GM18526 (cell line): ENCODE results near the gene LRRC4C.

Experiments used
- POLR2A ChIP-seq: IDR thresholded peaks from 3 replicates; pipeline ENCODE4 v1.6.1; 2011; ENCODE audit not compliant: insufficient read length; ENCODE audit errors: extremely low read depth

LRRC4C gene

DNA sequence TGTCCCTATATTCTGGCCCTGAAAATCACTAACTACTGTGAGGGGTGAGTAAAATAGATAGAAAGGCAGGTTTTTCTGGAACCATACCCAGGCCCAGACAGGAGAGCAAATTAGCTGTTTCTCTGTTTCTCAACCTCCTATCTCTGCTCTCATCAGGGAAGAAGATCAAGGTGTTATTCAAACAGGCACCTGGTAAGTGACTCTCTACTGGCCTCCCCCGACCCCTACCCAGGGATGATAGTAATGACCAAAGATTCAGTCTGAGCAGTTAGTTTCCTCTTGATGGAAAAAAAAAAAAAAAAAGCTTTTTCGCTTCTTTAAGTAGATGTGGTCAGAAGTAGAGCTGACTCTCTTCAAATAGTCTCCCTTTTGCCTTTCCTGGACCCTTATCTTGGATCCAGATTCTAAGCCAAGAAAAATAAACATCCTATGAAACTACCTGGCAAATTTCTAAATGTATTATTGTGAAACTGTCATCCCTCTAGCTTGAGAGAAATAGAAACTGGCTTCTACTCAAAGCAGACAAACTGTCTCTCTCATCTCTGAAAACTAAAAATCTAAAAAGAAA is 9.9 kb downstream of the LRRC4C start:
- TF ChIP-seq POLR2A, result no peak

DNA sequence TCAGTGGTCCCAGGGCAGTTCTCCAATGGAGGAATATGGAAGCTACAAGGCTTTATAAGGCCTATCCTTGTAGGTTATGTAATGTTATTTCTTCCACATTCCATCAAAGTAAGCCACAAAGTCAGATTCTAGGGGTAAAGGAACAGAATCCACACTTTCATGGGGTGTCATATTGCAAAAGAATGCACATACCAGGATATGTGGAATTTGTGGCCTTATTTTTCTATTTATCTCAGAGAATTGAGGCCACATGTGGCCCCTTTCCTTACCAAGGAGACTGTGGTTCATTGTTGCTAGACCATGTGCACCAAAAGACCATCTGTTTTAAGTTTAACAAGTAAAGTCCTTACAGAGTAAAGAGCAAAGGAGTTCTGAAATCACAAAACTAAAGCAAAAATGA is 12.9 kb downstream of the LRRC4C start:
- TF ChIP-seq POLR2A, result no peak

DNA sequence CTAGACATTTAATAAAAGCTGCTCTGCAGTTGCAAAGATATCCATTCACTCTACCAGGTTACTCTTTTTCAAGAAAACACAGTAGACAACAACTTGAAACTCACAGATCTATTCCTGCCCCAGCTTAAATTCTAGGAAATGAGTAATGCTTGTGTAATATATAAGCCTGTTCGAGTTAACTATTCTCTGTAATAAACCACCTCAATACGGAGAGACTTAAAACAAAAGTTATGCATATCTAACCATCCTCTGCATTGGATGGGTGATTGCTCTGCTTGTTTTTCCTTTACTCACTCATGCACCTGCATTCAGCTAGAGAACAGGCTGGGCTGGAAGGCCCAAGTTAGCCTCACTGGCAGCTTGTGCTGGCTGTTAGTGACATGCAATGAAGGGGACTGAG is 13.3 kb downstream of the LRRC4C start:
- TF ChIP-seq POLR2A, result no peak

DNA sequence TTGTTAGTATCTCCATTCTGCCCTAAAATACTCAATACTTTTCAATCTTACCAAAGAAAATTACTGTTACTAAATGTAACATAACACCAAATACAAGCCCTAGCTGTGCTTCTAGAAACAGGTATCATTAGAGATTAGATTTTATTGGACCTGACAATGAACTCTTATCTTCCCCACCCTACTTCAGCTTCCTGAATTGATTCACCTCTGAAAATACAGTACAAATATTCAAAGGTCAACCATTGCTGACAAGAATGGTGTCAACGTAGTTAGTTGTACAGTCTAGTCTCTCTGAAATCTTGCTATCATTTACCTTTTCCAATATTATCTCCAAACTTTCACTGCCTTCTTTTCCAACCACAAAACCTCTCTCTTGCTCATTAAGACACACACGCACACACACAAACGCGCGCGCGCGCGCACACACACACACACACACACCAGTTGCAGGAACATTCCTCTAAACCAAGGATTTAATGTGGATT is 22.4 kb downstream of the LRRC4C start:
- no peak for TF ChIP-seq POLR2A

DNA sequence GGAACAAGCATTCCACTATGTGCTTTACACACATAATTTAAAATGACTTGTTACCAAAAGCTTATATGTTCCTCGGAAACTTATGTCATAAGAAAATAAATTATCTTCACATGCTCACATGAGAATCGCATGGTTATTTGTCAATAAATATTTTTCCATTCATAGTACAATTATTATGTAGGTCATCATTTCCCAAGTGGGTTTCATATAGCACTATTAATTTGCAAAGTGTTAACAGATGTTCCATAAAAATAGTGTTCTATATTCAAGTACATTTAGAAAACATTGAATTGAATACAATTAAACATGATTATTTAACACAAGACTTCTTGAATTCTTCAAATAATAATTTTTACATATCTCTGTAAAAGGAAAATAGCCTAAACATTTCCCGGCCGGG is 23.9 kb downstream of the LRRC4C start:
- no peak for TF ChIP-seq POLR2A

DNA sequence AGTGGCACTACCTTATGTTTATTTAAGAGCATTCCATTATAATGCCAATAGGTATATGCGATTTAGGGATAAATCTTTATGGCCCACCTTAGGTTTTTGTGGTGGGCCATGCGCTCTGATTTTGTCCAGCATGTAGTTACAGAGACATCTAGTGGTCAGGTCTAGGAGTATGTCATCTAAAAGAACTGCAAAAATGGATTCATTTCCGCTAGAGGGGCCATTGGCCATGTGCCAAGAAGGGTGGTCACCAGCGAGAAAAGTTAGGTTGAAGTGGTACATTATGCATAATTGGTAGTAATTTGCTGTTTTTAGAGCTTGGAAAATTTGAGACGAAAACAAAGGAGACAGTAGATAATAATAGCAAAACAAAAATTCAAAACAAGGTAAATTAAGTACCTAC is 27.7 kb downstream of the LRRC4C start:
- no peak for TF ChIP-seq POLR2A

DNA sequence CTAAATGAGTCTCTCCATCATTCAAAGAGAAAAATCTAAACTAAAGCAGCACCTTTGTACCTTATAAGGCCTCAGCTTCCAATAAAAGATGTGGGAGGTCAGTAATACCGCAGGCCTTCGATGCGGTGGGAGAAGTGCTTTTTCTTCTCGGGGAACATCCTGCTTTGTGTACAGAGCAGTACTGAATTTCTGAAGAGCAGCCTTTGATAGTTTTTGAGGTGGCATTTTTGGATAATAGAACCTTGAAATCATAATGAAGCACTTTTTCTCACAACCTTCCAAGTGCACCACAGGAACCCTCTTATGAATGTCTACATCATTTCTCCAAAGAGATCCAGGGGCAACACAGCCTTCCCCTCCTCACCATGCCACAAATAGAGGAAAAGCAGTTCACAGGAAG is 39.6 kb downstream of the LRRC4C start:
- TF ChIP-seq POLR2A, result no peak

DNA sequence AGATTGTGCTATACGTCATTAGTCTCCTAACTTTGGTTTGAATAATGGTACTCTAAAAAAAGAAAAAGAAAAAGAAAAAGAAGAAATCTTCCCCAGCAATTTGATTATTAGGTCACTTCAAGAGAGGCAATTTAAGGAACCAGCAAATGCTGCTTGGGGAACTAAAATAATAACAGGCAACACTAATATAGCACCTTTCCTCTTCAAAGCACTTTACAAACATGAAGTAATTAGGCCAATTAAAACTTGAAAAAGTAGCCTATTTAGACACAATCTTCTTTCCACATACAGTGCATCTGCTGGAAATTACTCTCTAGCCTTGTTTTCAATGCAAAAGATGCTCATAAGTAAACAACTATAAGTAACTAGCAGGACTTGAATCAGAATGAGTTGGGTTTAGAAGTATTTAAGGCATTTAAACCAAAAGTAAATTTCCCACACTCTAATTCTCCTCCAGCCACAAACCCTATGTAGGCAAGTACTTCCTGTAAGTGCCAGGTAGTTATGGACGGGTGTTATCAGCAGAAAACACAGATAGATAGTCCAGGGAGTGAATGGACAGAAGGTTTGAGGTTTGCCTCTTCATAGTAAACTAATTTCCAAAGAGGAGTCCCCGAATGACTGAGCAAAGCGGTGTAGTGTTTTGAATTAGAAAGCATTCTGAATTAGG is 44.5 kb downstream of the LRRC4C start:
- no peak for TF ChIP-seq POLR2A

DNA sequence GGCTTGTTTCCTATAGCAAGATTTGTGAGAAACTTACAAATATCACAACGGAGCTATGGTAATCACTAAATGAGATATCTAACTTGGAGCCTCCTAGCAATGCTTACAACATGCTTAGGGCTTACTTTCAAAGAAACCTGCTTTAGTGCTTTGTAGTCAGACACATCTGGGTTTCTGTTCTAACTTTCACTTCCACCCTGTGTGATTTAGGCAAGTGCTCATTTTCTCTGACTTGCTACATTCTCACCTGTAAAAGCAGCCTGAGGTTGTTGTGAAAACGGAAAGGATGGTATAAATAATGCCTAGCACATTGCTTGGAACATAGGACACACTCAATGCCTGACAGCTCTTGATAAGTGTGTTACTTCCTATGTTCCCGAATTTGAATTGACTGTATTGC is 45.6 kb downstream of the LRRC4C start:
- TF ChIP-seq POLR2A, result no peak

DNA sequence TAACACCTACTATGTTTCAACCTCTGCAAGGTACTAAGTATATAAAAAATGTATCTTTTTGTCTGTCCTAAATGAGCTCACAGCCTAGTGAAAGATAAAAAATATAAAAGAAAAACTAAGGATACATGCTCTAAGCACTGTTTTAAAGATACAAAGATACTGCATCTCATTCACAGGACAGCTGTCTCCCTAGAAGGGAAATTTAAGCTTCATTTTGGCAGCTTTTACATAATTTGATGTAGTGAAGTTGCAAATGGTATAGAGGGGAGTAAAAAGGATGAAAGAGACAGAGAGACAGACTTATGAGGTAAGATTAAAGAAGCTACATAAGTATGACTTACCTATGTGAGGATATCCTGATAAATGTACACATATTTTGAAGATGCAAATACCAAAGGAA is 53.6 kb downstream of the LRRC4C start:
- TF ChIP-seq POLR2A, result no peak

DNA sequence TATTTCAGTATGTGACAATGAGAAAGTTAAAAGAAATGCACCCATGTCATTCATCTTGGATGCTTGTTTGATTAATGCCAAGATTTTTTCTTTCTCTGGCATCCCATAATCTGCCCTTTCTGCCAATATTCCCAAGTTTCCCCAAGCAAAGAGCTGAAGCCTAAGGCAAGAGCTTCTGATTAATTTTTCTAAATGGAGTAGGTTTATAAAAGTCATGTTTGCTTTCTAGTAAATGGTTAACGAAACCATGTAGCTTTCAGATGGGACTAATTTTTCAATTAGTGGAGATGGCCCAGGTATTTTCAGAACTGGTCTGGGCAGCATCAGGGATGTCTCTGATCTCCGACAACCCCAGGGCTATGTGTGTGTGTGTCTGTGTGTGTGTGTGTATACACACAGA is 55.3 kb downstream of the LRRC4C start:
- TF ChIP-seq POLR2A, result no peak

DNA sequence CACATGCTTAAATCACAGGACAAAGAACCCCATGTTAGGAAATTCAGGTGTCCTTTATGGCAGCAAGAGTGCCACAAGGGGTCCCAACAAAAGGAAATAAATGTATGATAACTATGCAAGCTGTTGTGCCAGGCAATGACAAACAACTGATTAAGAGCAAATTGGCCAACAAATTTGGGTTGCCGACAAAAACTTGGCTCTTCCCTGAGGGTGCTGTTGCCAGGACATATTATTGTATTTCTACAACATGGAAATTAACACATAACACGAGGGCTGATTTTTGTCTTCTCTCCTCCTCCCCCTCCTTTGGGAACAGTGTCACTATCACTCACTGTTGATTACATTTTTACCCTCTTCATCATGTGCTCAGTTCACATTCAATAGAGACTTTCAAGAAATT is 56.0 kb downstream of the LRRC4C start:
- TF ChIP-seq POLR2A, result no peak

DNA sequence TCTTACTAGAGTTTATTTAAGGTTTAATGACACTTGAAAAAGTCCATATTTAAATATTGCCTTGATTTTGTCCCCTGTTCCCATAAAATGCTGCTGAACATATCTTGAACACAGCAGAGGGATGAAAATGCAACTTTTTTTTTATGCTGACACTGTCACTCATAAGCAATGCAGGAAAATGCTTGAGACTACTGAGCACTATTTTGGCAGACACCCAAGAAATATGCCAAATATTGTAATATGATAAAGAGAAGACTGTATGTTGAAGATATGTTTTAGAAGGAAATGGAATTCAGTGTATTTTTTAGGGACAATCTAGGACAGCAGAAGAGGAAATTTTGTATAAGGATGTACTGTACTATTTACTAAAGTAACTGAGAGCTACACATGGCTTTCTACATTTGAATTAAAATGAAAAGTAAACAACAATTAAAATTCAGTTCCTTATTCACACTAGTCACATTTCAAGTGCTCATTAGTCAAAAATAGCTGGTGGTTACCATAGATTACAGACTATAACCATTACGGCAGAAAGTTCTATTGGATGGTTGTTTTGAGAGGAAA is 58.6 kb downstream of the LRRC4C start:
- no peak for TF ChIP-seq POLR2A

DNA sequence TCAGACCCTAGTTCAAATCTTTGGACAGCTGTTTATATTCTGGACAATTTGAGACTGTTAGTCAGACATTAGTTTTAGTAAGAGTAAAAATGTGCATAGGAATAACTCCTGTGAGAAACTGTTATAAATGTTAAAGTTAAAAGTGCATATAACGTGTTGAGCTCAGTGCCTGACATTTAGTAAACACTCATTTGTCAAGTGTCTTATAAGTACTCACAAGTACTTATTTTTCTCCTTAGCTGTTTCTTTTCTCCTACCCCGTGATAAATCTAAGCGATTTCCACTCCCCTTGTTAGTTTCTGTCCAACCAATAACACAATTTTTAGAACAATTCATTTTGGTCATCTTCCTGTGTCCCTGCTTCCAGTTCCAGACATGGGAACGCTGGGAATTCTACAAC is 59.3 kb downstream of the LRRC4C start:
- TF ChIP-seq POLR2A, result no peak

DNA sequence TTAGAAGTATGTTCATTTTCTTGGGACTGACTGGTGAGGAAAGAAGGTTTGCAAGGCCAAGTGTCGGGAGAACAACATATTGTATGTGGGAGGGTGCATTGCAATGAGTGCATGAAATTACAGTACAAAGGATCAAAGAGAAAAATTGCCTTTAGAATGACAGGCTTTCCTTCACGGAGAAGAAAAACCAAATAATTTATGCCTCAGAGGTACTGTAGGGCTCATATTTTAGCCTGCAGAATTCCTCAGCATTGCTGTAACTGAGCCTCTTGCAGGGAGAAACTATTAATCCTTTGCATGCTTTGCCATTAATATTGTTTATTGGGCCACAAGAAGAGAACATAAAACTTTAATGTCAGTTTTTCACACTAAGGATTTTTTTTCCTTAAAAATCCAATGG is 60.1 kb downstream of the LRRC4C start:
- TF ChIP-seq POLR2A, result no peak

DNA sequence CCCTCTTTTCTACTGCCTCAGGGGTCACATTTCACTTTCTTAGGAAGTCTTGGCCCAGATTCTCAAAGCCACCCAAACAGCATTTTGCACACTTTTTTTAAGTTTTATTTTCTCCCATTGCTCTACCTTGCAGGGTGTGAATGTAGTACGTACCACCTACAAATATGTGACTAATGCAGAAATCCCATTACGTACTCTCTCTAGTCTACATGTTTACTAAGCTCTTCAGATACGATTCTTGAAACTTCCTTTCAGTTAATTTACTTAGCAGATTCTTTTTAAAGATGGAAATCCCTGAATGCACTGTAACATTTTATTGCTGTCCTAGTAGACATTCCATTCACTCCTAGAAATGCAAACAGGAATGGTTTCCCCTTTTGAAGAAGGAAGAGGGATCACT is 61.3 kb downstream of the LRRC4C start:
- no peak for TF ChIP-seq POLR2A
